Nephron (organoid): ENCODE measurements around the gene EGR4.

Experiments used
- H3K27ac Mint-ChIP-seq, 3 experiments: 2 replicates each; pipeline ENCODE4 v1.8.0; 2020; ENCODE audit warnings: mixed read lengths in 3 of 3, mild to moderate bottlenecking in 2 of 3, moderate library complexity in 1 of 3
- H3K27me3 Mint-ChIP-seq: 2 replicates; pipeline ENCODE4 v1.8.0; 2021; ENCODE audit warnings: low read depth, mild to moderate bottlenecking, moderate library complexity, mixed read lengths
- H3K36me3 Mint-ChIP-seq: 2 replicates; pipeline ENCODE4 v1.8.0; 2020; ENCODE audit warnings: low read depth, mixed read lengths
- H3K4me1 Mint-ChIP-seq: 2 replicates; pipeline ENCODE4 v1.8.0; 2020; ENCODE audit warnings: mixed read lengths
- H3K4me3 Mint-ChIP-seq, 3 experiments: 2 replicates each; pipeline ENCODE4 v1.8.0; 2020; ENCODE audit warnings: mild to moderate bottlenecking in 3 of 3, mixed read lengths in 3 of 3, moderate library complexity in 2 of 3
- H3K9me3 Mint-ChIP-seq: 2 replicates; pipeline ENCODE4 v1.8.0; 2020; ENCODE audit warnings: mixed read lengths
- CTCF ChIP-seq, 3 experiments: fragments of 200-600 bp; sonication (generic); IDR thresholded peaks; one replicate each; pipeline ENCODE4 v1.5.0; 2021; ENCODE audit warnings: antibody characterized with exemption in 3 of 3; ENCODE audit not compliant: unreplicated experiment in 3 of 3

EGR4 gene

GRCh38 chr2:73252238-73253027, 40.9 kb downstream of the EGR4 start:
- Mint-ChIP-seq H3K27ac (no peak overlapping the region), H3K36me3 (peaks cover 51% of the 10 kb centered on the region), H3K4me1 (no peaks in the 10 kb centered on the region), H3K27me3 (no peaks in the 10 kb centered on the region), H3K9me3 (no peaks in the 10 kb centered on the region), H3K4me3 (no peak overlapping the region)
- TF ChIP-seq CTCF (IDR thresholded peaks at IDR 0.05; ENCODE audit: unreplicated experiment in 3 of 3), result no peak

GRCh38 chr2:73250872-73251846, 42.2 kb downstream of the EGR4 start:
- Mint-ChIP-seq H3K36me3 (peaks cover 64% of the 10 kb centered on the region), H3K27ac (no peak overlapping the region), H3K27me3 (no peaks in the 10 kb centered on the region), H3K4me3 (no peak overlapping the region), H3K9me3 (no peaks in the 10 kb centered on the region), H3K4me1 (no peaks in the 10 kb centered on the region)
- TF ChIP-seq CTCF (IDR thresholded peaks at IDR 0.05; ENCODE audit: unreplicated experiment in 3 of 3), result no peak

- no peaks in the 10 kb centered on the region for H3K27me3 Mint-ChIP-seq
- no peak for TF ChIP-seq CTCF (IDR thresholded peaks at IDR 0.05; ENCODE audit: unreplicated experiment in 3 of 3)
- H3K9me3 Mint-ChIP-seq, result no peaks in the 10 kb centered on the region
- H3K27ac Mint-ChIP-seq, result no peak overlapping the region
- H3K36me3 Mint-ChIP-seq, result peaks cover 75% of the 10 kb centered on the region
- no peaks in the 10 kb centered on the region for H3K4me1 Mint-ChIP-seq
- H3K4me3 Mint-ChIP-seq, result no peak overlapping the region
These were observed 43.7 kb downstream of the EGR4 start for GRCh38 chr2:73249636-73250035.

GRCh38 chr2:73246850-73247249, 46.5 kb downstream of the EGR4 start:
- Mint-ChIP-seq H3K27ac (no peak overlapping the region), H3K9me3 (no peaks in the 10 kb centered on the region), H3K4me3 (no peak overlapping the region), H3K27me3 (no peaks in the 10 kb centered on the region), H3K36me3 (peaks cover 77% of the 10 kb centered on the region), H3K4me1 (no peaks in the 10 kb centered on the region)
- no peak for TF ChIP-seq CTCF (IDR thresholded peaks at IDR 0.05; ENCODE audit: unreplicated experiment in 3 of 3)

- H3K4me1 Mint-ChIP-seq, result no peaks in the 10 kb centered on the region
- H3K27ac Mint-ChIP-seq, result no peak overlapping the region
- H3K36me3 Mint-ChIP-seq, result peaks cover 65% of the 10 kb centered on the region
- H3K4me3 Mint-ChIP-seq, result no peak overlapping the region
- H3K27me3 Mint-ChIP-seq, result no peaks in the 10 kb centered on the region
- no peaks in the 10 kb centered on the region for H3K9me3 Mint-ChIP-seq
- TF ChIP-seq CTCF (IDR thresholded peaks at IDR 0.05; ENCODE audit: unreplicated experiment in 3 of 3), result no peak
These were observed 48.8 kb downstream of the EGR4 start for GRCh38 chr2:73244580-73244979.
